Measurements from ENCODE around the gene STAU1. TPM values are rescaled to one million over a fixed set of nuclear protein-coding genes. Genes with fewer than 3 reads are reported as not detected.

Gene STAU1
- polyA plus RNA-seq, 1 of the 3 experiments (the other 2 are of a cell fraction) = 48.2 TPM

DNA sequence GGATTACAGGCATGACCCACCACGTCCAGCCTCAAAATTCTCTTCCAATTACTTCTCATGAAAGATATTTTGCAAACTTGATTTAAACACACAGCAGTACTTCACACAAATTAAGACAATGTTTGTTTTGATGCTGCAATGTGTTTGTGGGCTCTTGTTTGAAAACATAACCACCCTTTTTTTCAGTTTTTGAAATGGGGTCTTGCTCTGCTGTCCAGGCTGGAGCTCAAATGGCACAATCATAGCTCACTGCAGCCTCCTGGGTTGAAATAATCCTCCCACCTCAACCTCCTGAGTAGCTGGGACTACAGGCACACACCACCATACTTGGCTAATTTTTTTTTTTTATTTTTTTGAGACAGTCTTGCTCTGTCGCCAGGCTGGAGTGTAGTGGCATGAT is 31.0 kb downstream of the STAU1 start:
- Histone ChIP-seq H3K9me3 (no peaks in the 10 kb centered on the region), H3K79me2 (ENCODE audit: insufficient read depth) (peaks cover 84% of the 10 kb centered on the region), H4K20me1 (ENCODE audit: insufficient read depth) (no peaks in the 10 kb centered on the region; the same call in none of the 2 replicates), H3K27me3 (ENCODE audit: insufficient read depth) (no peaks in the 10 kb centered on the region), H3K9ac (no peak overlapping the region), H3K9me2 (no peaks in the 10 kb centered on the region), H3K4me2 (no peak overlapping the region), H3K4me1 (ENCODE audit: control insufficient read depth in 1 of 2, insufficient read depth in 2 of 2, low read depth in 1 of 2, low read length in 1 of 2) (peaks cover 0 to 3% of the 10 kb centered on the region in 2 experiments; a peak in 1 of 4 replicates), H3K36me3 (replicated peaks in 1 of 2; ENCODE audit: control insufficient read depth in 1 of 2, insufficient read depth in 2 of 2, low read length in 1 of 2) (peaks cover 6 to 48% of the 10 kb centered on the region in 2 experiments), H3K27ac (ENCODE audit: low read depth in 2 of 2, low read length in 1 of 2) (no peak overlapping the region), H3K4me3 (ENCODE audit: low read depth in 2 of 2, low read length in 1 of 2) (no peak overlapping the region), H2AFZ (ENCODE audit: low read depth) (no peak overlapping the region), H3F3A (replicated peaks; ENCODE audit: insufficient read depth) (peaks cover 24% of the 10 kb centered on the region)
- WGBS (ENCODE audit: low lambda C conversion rate) = 95% methylated on average over 2 of the region's 2 CpGs
- no peak for TF ChIP-seq RFX5 (IDR thresholded peaks at IDR 0.05; ENCODE audit: low read length)
- no peak for TF ChIP-seq EZH2phosphoT487 (IDR thresholded peaks at IDR 0.05; ENCODE audit: borderline replicate concordance, low read depth)
- no peak for TF ChIP-seq FOXM1 (IDR thresholded peaks at IDR 0.05; ENCODE audit: low read depth)
- no peak for TF ChIP-seq SMC3 (IDR thresholded peaks at IDR 0.05; ENCODE audit: low read depth, low read length)
- TF ChIP-seq, protein P1, sequence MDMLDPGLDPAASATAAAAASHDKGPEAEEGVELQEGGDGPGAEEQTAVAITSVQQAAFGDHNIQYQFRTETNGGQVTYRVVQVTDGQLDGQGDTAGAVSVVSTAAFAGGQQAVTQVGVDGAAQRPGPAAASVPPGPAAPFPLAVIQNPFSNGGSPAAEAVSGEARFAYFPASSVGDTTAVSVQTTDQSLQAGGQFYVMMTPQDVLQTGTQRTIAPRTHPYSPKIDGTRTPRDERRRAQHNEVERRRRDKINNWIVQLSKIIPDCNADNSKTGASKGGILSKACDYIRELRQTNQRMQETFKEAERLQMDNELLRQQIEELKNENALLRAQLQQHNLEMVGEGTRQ (IDR thresholded peaks at IDR 0.05; ENCODE audit: borderline replicate concordance, low read depth, low read length) = no peak
- TF ChIP-seq GABPA (IDR thresholded peaks at IDR 0.05; ENCODE audit: low read depth) = no peak
- no peak for TF ChIP-seq ELF1 (IDR thresholded peaks at IDR 0.05)
- no peak for TF ChIP-seq RAD21 (IDR thresholded peaks at IDR 0.05; ENCODE audit: low read length)
- TF ChIP-seq RXRA (IDR thresholded peaks at IDR 0.05; ENCODE audit: borderline replicate concordance, low read depth) = no peak
- TF ChIP-seq YY1 (IDR thresholded peaks at IDR 0.05; ENCODE audit: low read depth) = no peak
- no peak for TF ChIP-seq POLR2AphosphoS5 (IDR thresholded peaks at IDR 0.05; ENCODE audit: low read depth, low read length)
- TF ChIP-seq, protein P2, sequence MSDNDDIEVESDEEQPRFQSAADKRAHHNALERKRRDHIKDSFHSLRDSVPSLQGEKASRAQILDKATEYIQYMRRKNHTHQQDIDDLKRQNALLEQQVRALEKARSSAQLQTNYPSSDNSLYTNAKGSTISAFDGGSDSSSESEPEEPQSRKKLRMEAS (IDR thresholded peaks at IDR 0.05; ENCODE audit: low read depth) = no peak
- TF ChIP-seq CHD2 (IDR thresholded peaks at IDR 0.05; ENCODE audit: low read length, partially characterized antibody) = no peak
- TF ChIP-seq EP300 (IDR thresholded peaks at IDR 0.05; ENCODE audit: borderline replicate concordance in 1 of 2, low read depth in 1 of 2, low read length in 1 of 2) = no peak
- TF ChIP-seq SIN3A (IDR thresholded peaks at IDR 0.05; ENCODE audit: borderline replicate concordance, low read depth, low read length) = no peak
- no peak for TF ChIP-seq NFIC (IDR thresholded peaks at IDR 0.05; ENCODE audit: borderline replicate concordance)
- TF ChIP-seq FOXJ3 (CRISPR knock-in tag; IDR thresholded peaks at IDR 0.05) = no peak
- TF ChIP-seq, protein P3, sequence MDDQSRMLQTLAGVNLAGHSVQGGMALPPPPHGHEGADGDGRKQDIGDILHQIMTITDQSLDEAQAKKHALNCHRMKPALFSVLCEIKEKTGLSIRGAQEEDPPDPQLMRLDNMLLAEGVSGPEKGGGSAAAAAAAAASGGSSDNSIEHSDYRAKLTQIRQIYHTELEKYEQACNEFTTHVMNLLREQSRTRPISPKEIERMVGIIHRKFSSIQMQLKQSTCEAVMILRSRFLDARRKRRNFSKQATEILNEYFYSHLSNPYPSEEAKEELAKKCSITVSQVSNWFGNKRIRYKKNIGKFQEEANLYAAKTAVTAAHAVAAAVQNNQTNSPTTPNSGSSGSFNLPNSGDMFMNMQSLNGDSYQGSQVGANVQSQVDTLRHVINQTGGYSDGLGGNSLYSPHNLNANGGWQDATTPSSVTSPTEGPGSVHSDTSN (IDR thresholded peaks at IDR 0.05) = no peak
- ChIA-PET POLR2A (no interaction called here), CTCF (no interaction called here)
- no peak for DNase-seq

DNA sequence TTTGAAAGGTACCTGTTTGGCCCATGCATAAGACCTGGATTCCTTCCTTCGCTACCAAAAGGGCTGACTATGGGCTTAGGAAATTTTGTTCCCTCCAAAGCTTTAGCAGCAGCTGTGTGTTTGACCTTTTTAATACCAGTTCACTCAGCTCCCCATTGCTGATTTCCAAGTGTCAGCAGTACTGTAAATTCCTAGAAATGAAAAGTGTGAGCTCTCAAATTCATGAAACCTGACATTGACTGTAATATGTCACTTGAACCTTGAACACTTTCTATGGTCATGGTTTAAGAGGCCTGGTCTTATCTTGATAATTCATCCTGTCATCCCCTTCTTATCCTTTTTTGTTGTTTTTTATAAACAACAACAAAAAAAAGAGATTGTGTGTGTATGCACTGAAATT is 31.7 kb downstream of the STAU1 start:
- no peak overlapping the region for H3K4me3 ChIP-seq (ENCODE audit: low read depth in 2 of 2, low read length in 1 of 2)
- no peaks in the 10 kb centered on the region for H3K27me3 ChIP-seq (ENCODE audit: insufficient read depth)
- H2AFZ ChIP-seq (ENCODE audit: low read depth) = no peak overlapping the region
- DNase-seq = no peak
- H4K20me1 ChIP-seq (ENCODE audit: insufficient read depth) = no peaks in the 10 kb centered on the region; the same call in none of the 2 replicates
- POLR2A ChIA-PET = interaction anchor here (0.6 kb wide), 1 partner anchor 14 kb away, joined by 3 read pairs; no protein-coding TSS in a partner anchor
- H3K9ac ChIP-seq = no peak overlapping the region
- H3K4me1 ChIP-seq (ENCODE audit: control insufficient read depth in 1 of 2, insufficient read depth in 2 of 2, low read depth in 1 of 2, low read length in 1 of 2) = peaks cover 0 to 3% of the 10 kb centered on the region in 2 experiments; a peak in 1 of 4 replicates
- H3K9me2 ChIP-seq = no peaks in the 10 kb centered on the region
- no peak overlapping the region for H3K27ac ChIP-seq (ENCODE audit: low read depth in 2 of 2, low read length in 1 of 2)
- H3K9me3 ChIP-seq = no peaks in the 10 kb centered on the region
- peaks cover 24% of the 10 kb centered on the region for H3F3A ChIP-seq (replicated peaks; ENCODE audit: insufficient read depth)
- H3K36me3 ChIP-seq (replicated peaks in 1 of 2; ENCODE audit: control insufficient read depth in 1 of 2, insufficient read depth in 2 of 2, low read length in 1 of 2) = peaks cover 13 to 52% of the 10 kb centered on the region in 2 experiments
- no peak overlapping the region for H3K4me2 ChIP-seq
- 100% methylated on average over 1 of the region's 1 CpG for WGBS (ENCODE audit: low lambda C conversion rate)
- CTCF ChIA-PET = no interaction called here
- TF ChIP-seq, protein P3 (IDR thresholded peaks at IDR 0.05) = no peak
- TF ChIP-seq FOXM1 (IDR thresholded peaks at IDR 0.05; ENCODE audit: low read depth) = no peak
- TF ChIP-seq RFX5 (IDR thresholded peaks at IDR 0.05; ENCODE audit: low read length) = no peak
- TF ChIP-seq SMC3 (IDR thresholded peaks at IDR 0.05; ENCODE audit: low read depth, low read length) = no peak
- TF ChIP-seq, protein P2 (IDR thresholded peaks at IDR 0.05; ENCODE audit: low read depth) = no peak
- TF ChIP-seq, protein P4, sequence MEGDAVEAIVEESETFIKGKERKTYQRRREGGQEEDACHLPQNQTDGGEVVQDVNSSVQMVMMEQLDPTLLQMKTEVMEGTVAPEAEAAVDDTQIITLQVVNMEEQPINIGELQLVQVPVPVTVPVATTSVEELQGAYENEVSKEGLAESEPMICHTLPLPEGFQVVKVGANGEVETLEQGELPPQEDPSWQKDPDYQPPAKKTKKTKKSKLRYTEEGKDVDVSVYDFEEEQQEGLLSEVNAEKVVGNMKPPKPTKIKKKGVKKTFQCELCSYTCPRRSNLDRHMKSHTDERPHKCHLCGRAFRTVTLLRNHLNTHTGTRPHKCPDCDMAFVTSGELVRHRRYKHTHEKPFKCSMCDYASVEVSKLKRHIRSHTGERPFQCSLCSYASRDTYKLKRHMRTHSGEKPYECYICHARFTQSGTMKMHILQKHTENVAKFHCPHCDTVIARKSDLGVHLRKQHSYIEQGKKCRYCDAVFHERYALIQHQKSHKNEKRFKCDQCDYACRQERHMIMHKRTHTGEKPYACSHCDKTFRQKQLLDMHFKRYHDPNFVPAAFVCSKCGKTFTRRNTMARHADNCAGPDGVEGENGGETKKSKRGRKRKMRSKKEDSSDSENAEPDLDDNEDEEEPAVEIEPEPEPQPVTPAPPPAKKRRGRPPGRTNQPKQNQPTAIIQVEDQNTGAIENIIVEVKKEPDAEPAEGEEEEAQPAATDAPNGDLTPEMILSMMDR (IDR thresholded peaks at IDR 0.05) = no peak
- TF ChIP-seq CHD2 (IDR thresholded peaks at IDR 0.05; ENCODE audit: low read length, partially characterized antibody) = no peak
- peaks cover 79% of the 10 kb centered on the region for H3K79me2 ChIP-seq (ENCODE audit: insufficient read depth)
